Mesothelial cell of epicardium (in vitro differentiated cells): ENCODE measurements around the gene ARHGAP19. TPM values are rescaled to one million over a fixed set of nuclear protein-coding genes. Genes with fewer than 3 reads are reported as not detected.

Experiments used
- DNase-seq, 2 experiments: peaks; one replicate each; pipeline ENCODE4 v3.0.0; 2021; ENCODE audit warnings: low spot score in 2 of 2; ENCODE audit not compliant: unreplicated experiment in 2 of 2
- H3K27ac Mint-ChIP-seq: 2 replicates; pipeline ENCODE4 v1.8.0; 2021; ENCODE audit warnings: mixed read lengths
- H3K27me3 Mint-ChIP-seq: 2 replicates; pipeline ENCODE4 v1.8.0; 2021; ENCODE audit warnings: low read depth, mixed read lengths
- H3K36me3 Mint-ChIP-seq: 2 replicates; pipeline ENCODE4 v1.8.0; 2021; ENCODE audit warnings: mixed read lengths
- H3K4me1 Mint-ChIP-seq: 2 replicates; pipeline ENCODE4 v1.8.0; 2021; ENCODE audit warnings: mixed read lengths
- H3K4me3 Mint-ChIP-seq: 2 replicates; pipeline ENCODE4 v1.8.0; 2021; ENCODE audit warnings: mild to moderate bottlenecking, moderate library complexity, mixed read lengths
- H3K9me3 Mint-ChIP-seq: 2 replicates; pipeline ENCODE4 v1.8.0; 2021; ENCODE audit warnings: mixed read lengths
- total RNA-seq: library from RNA; stranded (reverse); gene quantifications from 3 replicates; pipeline ENCODE4 v1.2.1, GENCODE V29; 2021
- TF ChIP-seq, protein P1 (sequence below): fragments of 200-600 bp; sonication (generic); IDR thresholded peaks from one replicate; pipeline ENCODE4 v1.5.0; 2021; ENCODE audit warnings: antibody characterized with exemption; ENCODE audit not compliant: unreplicated experiment

The ARHGAP19 gene
- total RNA-seq, 1 donor from 2014 or later = 22.6 TPM

GRCh38 chr10:97279121-97279815 lies 13.2 kb downstream of the ARHGAP19 start:
- Mint-ChIP-seq H3K27ac (peak overlapping the region; percentile 71), H3K4me1 (peaks cover 8% of the 10 kb centered on the region), H3K4me3 (no peak overlapping the region), H3K36me3 (no peaks in the 10 kb centered on the region), H3K27me3 (no peaks in the 10 kb centered on the region), H3K9me3 (no peaks in the 10 kb centered on the region)
- no peak for DNase-seq
- TF ChIP-seq, protein P1, sequence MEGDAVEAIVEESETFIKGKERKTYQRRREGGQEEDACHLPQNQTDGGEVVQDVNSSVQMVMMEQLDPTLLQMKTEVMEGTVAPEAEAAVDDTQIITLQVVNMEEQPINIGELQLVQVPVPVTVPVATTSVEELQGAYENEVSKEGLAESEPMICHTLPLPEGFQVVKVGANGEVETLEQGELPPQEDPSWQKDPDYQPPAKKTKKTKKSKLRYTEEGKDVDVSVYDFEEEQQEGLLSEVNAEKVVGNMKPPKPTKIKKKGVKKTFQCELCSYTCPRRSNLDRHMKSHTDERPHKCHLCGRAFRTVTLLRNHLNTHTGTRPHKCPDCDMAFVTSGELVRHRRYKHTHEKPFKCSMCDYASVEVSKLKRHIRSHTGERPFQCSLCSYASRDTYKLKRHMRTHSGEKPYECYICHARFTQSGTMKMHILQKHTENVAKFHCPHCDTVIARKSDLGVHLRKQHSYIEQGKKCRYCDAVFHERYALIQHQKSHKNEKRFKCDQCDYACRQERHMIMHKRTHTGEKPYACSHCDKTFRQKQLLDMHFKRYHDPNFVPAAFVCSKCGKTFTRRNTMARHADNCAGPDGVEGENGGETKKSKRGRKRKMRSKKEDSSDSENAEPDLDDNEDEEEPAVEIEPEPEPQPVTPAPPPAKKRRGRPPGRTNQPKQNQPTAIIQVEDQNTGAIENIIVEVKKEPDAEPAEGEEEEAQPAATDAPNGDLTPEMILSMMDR = no peak

- no peaks in the 10 kb centered on the region for H3K36me3 Mint-ChIP-seq
- TF ChIP-seq, protein P1 = peak; percentile 72
These were observed 13.9 kb downstream of the ARHGAP19 start for GRCh38 chr10:97278491-97278989.

GRCh38 chr10:97277551-97277950 lies 14.9 kb downstream of the ARHGAP19 start:
- no peaks in the 10 kb centered on the region for H3K9me3 Mint-ChIP-seq
- TF ChIP-seq, protein P1 = no peak
- H3K36me3 Mint-ChIP-seq = no peaks in the 10 kb centered on the region
- H3K27me3 Mint-ChIP-seq = no peaks in the 10 kb centered on the region
- no peak for DNase-seq
- peaks cover 8% of the 10 kb centered on the region for H3K4me1 Mint-ChIP-seq
- H3K4me3 Mint-ChIP-seq = no peak overlapping the region
- H3K27ac Mint-ChIP-seq = no peak overlapping the region

More at GRCh38 chr10:97278491-97278989, 13.9 kb downstream of the ARHGAP19 start:
- Mint-ChIP-seq H3K27me3 (no peaks in the 10 kb centered on the region), H3K4me1 (peaks cover 8% of the 10 kb centered on the region), H3K27ac (peak overlapping the region; percentile 49), H3K4me3 (no peak overlapping the region), H3K9me3 (no peaks in the 10 kb centered on the region)
- no peak for DNase-seq

DNA sequence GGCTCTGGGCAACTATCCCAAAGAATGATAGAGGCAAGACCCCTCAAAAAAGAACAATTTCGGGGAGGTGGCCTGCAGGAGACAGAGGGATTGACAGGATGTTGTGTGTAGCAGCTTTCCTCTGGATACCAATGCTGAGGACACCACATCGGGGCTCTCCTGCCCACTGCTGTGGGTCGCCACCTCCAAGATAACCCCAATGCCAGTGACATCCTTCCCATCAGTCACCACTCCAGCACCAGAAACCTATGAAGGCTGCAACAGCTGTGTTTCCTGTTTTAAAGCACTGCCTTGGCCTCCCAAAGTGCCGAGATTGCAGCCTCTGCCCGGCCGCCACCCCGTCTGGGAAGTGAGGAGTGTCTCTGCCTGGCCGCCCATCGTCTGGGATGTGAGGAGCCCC lies 17.6 kb downstream of the ARHGAP19 start:
- TF ChIP-seq, protein P1 = no peak
- Mint-ChIP-seq H3K4me3 (no peak overlapping the region), H3K4me1 (peaks cover 8% of the 10 kb centered on the region), H3K27me3 (no peaks in the 10 kb centered on the region), H3K9me3 (peaks cover 10% of the 10 kb centered on the region), H3K36me3 (peaks cover 2% of the 10 kb centered on the region), H3K27ac (no peak overlapping the region)
- no peak for DNase-seq

GRCh38 chr10:97273700-97274099 lies 18.7 kb downstream of the ARHGAP19 start:
- Mint-ChIP-seq H3K27ac (no peak overlapping the region), H3K4me1 (peaks cover 2% of the 10 kb centered on the region), H3K36me3 (peaks cover 2% of the 10 kb centered on the region), H3K27me3 (no peaks in the 10 kb centered on the region), H3K4me3 (no peak overlapping the region), H3K9me3 (peaks cover 10% of the 10 kb centered on the region)
- no peak for DNase-seq
- TF ChIP-seq, protein P1 = no peak
